ENCODE results near the gene FKRP.

The FKRP gene

DNA sequence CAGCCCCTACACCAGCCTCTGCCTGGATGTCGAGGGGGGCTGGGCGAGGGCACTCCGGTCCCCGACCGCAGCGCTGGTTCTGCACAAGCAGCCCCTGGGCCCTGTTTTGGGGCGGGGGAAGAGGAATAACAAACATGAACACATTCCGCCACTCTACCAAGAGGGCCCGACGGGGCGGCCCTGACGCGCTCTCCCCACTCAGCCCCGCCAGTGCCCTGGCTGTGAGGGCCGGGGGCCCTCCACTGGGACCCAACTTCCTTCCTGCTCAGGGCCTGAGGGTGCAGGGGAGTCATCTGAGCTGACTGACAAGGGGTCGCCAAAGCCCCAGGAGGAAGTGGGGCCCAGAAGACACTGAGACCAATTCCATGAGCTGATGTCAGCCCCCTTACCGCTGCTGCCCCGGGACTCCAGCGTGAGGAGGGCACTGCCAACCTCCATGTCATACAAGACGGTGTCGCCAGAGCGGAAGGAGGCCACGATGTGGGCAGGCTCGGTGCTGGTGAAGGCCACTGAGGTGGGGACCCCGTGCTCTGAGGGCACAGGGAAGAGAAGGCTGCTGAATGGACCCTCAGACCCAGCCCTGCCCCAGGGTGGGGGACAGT, 23.3 kb upstream of the FKRP start:
- no peak overlapping the region for H3K27ac ChIP-seq
- H3K9me3 ChIP-seq (ENCODE audit: severe bottlenecking): no peaks in the 10 kb centered on the region
- H3K4me3 ChIP-seq (ENCODE audit: low read depth, low read length): no peak overlapping the region
- no peak for DNase-seq
- H3K36me3 ChIP-seq: peaks cover 84% of the 10 kb centered on the region
- H3K27me3 ChIP-seq (ENCODE audit: insufficient read depth, low read depth, severe bottlenecking): no peaks in the 10 kb centered on the region
- TF ChIP-seq, protein P1, sequence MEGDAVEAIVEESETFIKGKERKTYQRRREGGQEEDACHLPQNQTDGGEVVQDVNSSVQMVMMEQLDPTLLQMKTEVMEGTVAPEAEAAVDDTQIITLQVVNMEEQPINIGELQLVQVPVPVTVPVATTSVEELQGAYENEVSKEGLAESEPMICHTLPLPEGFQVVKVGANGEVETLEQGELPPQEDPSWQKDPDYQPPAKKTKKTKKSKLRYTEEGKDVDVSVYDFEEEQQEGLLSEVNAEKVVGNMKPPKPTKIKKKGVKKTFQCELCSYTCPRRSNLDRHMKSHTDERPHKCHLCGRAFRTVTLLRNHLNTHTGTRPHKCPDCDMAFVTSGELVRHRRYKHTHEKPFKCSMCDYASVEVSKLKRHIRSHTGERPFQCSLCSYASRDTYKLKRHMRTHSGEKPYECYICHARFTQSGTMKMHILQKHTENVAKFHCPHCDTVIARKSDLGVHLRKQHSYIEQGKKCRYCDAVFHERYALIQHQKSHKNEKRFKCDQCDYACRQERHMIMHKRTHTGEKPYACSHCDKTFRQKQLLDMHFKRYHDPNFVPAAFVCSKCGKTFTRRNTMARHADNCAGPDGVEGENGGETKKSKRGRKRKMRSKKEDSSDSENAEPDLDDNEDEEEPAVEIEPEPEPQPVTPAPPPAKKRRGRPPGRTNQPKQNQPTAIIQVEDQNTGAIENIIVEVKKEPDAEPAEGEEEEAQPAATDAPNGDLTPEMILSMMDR (IDR thresholded peaks at IDR 0.05; ENCODE audit: low read depth, low read length): no peak

DNA sequence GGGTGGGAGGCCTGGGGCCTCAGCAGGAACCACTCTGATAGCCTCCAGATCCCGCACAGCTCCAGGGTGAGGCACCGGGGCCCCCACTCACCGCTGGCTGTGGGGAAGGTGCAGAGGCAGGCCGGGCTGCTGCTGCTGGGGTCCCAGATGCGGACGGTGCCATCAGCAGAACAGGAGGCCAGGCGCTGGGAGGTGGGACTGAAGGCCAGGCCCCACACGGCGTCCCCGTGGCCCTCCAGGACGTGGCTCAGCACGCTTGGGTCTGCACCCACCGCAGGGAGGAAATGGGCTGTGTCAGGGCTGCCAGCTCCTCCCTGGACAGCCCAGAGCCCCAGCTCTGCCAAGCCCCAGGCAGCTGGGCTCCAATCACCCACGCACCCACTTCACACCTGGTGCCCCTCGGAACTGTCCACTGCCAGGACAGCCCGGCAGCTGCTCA, 22.8 kb upstream of the FKRP start:
- H3K4me3 ChIP-seq (ENCODE audit: low read depth, low read length): no peak overlapping the region

DNA sequence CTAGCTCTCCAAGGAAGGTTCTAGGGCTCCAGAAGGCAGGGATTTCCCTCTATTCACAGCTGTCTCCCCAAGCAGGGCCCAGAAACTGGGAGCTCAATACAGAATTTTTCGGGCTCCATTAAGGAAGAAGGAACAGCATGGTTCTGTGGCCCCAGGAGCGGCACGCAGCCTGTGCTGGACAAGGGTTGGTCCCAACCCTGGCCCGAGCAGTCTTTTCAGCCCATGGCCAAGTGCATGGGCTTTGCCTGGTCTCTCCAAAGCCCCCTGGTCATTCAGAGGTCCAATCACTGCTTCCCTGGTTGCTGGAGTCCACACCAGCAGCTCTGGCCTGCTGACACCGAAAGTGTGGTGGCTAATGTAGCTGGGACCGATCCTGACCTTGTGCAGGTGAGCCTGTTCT, 22.4 kb upstream of the FKRP start:
- no peaks in the 10 kb centered on the region for H3K9me3 ChIP-seq (ENCODE audit: severe bottlenecking)
- H3K27ac ChIP-seq: no peak overlapping the region
- H3K27me3 ChIP-seq (ENCODE audit: insufficient read depth, low read depth, severe bottlenecking): no peaks in the 10 kb centered on the region
- peaks cover 91% of the 10 kb centered on the region for H3K36me3 ChIP-seq
- TF ChIP-seq, protein P1 (IDR thresholded peaks at IDR 0.05; ENCODE audit: low read depth, low read length): no peak
- no peak overlapping the region for H3K4me3 ChIP-seq (ENCODE audit: low read depth, low read length)
- DNase-seq: no peak

More for the DNA sequence above, 22.8 kb upstream of the FKRP start:
- peaks cover 89% of the 10 kb centered on the region for H3K36me3 ChIP-seq
- no peaks in the 10 kb centered on the region for H3K9me3 ChIP-seq (ENCODE audit: severe bottlenecking)
- H3K27ac ChIP-seq: no peak overlapping the region
- TF ChIP-seq, protein P1 (IDR thresholded peaks at IDR 0.05; ENCODE audit: low read depth, low read length): no peak
- no peak for DNase-seq
- H3K27me3 ChIP-seq (ENCODE audit: insufficient read depth, low read depth, severe bottlenecking): no peaks in the 10 kb centered on the region

DNA sequence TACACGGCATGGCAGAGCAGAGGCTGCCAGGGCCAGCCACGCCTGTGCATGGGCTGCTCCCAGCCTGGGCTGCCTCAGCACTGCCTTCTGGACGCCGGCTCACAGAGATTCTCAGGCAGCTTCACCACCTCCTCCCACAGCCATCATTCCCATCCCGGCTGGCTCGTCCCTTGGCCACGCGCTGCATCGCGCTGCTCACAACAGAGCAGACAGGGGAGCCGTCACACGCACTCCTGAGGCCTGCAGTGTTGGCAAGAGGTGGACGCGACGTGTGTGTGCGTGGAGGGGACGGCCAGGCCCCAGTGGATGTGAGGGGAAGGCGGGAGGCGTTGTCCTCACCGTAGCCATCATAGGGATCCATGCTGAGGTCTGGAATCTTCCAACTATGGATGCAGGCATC, 21.4 kb upstream of the FKRP start:
- TF ChIP-seq, protein P1 (IDR thresholded peaks at IDR 0.05; ENCODE audit: low read depth, low read length): no peak
- no peak overlapping the region for H3K27ac ChIP-seq
- no peaks in the 10 kb centered on the region for H3K9me3 ChIP-seq (ENCODE audit: severe bottlenecking)
- no peak for DNase-seq
- peaks cover 98% of the 10 kb centered on the region for H3K36me3 ChIP-seq
- H3K27me3 ChIP-seq (ENCODE audit: insufficient read depth, low read depth, severe bottlenecking): no peaks in the 10 kb centered on the region
- H3K4me3 ChIP-seq (ENCODE audit: low read depth, low read length): no peak overlapping the region

DNA sequence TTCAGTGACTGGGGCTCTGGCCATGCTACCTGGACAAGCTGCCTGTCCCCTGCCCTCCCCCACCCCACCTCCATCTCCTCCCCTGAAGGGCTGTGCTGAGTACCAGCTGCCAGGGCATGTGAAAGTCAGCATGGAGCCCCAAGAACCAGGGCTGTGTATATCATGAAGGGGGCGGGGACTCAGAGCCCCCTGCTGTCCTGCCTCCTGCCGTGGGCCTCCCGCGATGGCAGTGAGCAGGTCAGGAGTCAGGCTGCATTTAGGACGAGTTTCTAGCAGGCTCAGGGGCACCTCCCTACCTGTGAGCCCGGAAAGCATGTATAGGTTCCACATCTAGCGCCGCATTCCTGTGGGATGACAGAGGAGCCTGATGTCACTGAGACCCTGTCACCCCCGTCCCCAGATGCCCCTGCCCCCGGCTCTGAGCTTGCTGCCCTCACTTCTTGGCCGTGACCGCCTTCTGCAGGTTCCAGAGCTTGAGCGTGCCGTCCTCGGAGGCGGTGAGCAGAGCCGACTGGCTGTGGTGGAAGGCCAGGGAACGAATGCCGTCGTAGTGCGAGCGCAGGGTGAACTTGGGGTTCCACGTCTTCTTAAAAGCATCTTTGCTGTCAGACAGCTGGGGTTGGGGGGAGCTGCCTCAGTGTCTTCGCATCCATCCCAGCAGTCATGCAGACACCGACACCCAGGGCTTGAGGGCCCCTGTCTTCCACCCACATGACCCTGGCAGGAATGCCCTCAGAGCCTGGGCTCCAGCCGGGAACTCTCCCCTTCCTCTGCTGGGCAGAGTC, 20.6 kb upstream of the FKRP start:
- Histone ChIP-seq H3K27ac (no peak overlapping the region), H3K27me3 (ENCODE audit: insufficient read depth, low read depth, severe bottlenecking) (no peaks in the 10 kb centered on the region), H3K4me3 (ENCODE audit: low read depth, low read length) (no peak overlapping the region), H3K36me3 (peaks cover 98% of the 10 kb centered on the region), H3K9me3 (ENCODE audit: severe bottlenecking) (no peaks in the 10 kb centered on the region)
- DNase-seq: no peak
- TF ChIP-seq, protein P1 (IDR thresholded peaks at IDR 0.05; ENCODE audit: low read depth, low read length): no peak

Measured in WERI-Rb-1 (cell line).